Sciatic nerve (tissue), 2 donors: ENCODE results near the gene NAV3. TPM values are rescaled to one million over a fixed set of nuclear protein-coding genes. Genes with fewer than 3 reads are reported as not detected.

Source experiments
- ATAC-seq: fragments of 200-7000 bp; cut with Tn5 transposase; one replicate; pipeline ENCODE4 v1.9.1; 2020; ENCODE audit warnings: mild to moderate bottlenecking, moderate library complexity
- DNase-seq: peaks from one replicate; pipeline ENCODE4 v3.0.0-alpha.2; 2020; ENCODE audit warnings: low spot score
- intact Hi-C: fragments of 100-400 bp; cut with DNase I; formaldehyde crosslinking; loops from one replicate; pipeline ENCODE4 v1.14.2; 2022
- total RNA-seq: library from RNA; stranded (reverse); fragmentation: NEBNext Ultra II Directional; extraction: Animal tissue kit (Norgen Biotek cat#: 25700); gene quantifications from one replicate; pipeline ENCODE4 v1.2.1, GENCODE V29; 2021
- donor health status: DM: no; HTN: no; CAD: no.
- donor health status: DM: no; HTN: no; CAD: no.

Gene NAV3
- total RNA-seq, 1 donor from 2014 or later = 50.9 TPM

DNA sequence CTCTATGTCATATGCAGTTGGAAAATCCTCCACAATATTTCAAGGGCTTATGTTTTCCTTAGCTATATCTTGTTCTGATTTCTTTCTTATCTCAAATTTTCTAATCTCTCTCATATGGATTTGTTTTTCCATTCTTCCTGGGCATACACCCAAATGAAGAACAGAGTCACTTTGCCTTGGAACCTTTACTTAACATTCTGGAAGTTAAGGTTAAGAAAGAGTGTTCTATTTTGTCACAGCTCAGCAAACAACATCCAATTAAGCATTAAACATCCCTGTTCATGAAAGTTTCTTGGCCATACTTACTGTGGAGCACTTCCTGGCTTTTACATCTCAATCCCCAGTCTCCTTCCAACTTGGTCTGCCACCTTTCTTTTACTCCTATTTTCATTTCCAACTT, 5.3 kb downstream of the NAV3 start:
- DNase-seq = no peak
- no peak for ATAC-seq
- intact Hi-C loops = no loop called here

DNA sequence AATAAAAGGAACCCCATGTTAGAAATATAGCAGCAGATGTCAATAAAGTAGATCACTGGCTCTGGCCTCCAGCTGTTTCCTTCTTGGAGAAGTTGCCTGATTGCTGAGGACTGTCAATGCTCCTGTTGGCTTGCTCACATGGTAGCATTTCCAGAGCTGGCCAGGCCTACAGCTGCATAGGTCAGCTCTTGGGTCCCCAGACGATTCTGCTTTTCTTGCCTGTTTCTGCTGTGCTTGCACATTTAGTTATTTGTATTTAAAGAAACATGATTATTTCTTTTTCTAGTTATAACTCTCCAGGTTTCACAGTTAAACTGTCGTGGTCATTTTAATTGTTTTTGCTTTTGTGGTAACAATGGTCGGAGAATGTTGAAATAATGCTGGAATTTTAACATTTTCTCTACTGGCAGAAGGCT, 7.2 kb downstream of the NAV3 start:
- intact Hi-C loops = no loop called here
- no peak for DNase-seq
- ATAC-seq = peak; percentile 82

DNA sequence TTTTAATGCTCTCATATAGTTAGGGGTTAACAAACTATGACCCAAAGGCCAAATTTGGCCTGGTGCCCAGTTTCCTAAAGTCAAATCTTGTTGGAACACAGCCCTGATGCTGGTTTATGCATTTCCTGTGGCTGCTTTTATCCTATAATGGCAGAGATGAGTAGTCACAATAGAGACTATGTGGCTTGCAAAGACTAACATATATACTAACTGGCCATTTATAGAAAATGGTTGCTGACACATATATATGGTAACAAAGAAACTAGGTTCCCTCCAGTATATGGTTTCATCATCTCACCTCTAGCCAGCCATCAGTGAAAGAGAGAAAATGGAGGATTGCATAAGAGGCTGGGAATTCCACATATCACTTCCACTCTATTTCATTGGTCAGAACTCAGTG, 10.8 kb downstream of the NAV3 start:
- intact Hi-C loops = no loop called here
- DNase-seq = no peak

DNA sequence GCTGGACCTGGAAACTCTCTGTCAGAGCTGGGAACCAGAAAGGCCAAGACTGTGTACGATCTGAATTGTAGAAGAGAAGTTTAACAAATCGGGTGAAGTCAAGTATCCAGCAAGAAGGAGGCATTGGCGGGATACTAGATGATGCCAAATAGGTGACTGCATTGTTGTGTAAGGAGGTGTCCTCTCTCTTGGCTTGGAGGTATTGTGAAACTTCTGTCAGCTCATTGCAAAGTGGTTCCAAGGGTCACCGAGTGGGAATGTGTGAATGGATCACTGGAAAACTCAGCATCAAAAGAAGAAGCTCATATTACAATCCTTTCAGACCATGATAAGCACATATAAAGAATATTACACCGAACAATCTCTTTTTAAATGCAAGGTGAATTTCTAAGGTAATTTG, 11.7 kb downstream of the NAV3 start:
- no peak for ATAC-seq
- DNase-seq = no peak
- intact Hi-C loops = no loop called here

More for the DNA sequence above, 10.8 kb downstream of the NAV3 start:
- ATAC-seq = no peak

DNA sequence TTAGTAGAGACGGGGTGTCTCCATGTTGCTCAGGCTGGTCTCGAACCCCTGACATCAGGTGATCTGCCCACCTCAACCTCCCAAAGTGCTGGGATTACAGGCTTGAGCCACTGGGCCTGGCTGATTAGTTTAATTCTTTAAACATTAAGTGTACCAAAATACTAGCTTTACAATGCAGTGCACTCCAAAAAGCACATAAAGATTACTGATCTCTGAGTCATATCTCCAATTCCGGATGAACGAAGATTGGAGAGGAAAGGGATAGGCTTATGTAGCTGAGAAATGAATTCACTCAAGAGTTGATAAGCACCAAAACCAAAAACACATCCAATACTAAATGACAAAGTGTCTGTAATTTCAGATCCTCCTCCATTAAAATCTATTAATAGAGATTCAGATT, 15.1 kb downstream of the NAV3 start:
- DNase-seq (no peak), ATAC-seq (no peak)
- intact Hi-C loops = no loop called here

DNA sequence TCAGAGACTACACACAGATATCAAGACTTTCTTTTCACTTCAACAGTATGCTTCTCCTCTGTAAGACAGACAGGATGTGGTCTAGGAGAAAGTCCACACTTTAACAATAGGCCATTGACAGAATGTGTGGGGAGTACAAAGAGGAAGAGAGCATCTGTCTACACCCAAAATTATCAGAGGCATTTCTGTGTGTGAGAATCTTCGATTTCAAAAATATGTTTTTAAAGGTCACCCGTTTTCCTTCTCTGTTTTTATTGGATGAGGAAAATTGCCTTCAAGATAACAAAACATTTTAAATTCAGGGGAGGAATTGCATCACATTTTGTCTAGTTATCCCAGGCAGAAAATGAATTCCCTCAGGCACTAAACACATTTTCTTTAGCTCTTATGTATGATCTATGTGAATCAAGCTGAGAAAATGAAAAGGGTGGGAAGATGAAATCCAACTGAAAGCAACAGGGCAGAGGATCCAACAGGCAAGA, 16.4 kb downstream of the NAV3 start:
- intact Hi-C loops = no loop called here
- DNase-seq (no peak), ATAC-seq (peak; percentile 56)

DNA sequence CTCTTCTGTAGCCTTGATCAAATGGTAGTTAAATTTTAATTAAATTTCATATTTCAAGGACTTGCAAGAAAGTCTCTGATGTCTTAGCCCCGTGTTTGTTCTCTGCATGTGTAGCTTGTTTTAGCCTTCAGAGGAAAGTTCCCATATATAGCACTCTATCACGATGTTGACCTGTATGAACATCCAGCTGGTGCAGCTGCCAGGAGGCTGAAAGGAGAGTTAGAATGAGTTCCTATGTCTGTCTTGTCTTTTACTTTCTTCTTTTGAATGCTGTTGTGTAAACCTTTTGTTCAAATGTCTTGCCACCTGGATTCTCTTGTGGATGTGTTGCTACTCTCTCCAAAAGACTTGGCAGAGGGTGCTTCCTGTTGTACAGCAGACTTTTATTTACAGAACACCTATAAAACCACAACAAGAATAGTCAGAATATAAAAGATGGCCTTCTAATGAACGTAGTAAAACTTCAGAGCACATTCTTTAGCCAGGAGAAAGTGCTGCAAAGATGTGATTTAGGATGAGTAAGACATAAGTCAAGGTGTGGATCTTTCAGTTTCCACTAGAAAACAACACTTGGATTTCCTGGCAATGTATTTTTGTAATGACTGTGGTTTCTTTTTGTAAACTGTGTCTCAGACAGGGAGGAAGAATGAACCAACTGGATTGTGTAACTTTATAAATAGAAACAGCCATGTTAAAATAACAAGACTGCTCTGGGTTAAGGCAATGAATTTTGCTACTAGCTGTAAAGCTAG, 17.2 kb downstream of the NAV3 start:
- DNase-seq = no peak
- ATAC-seq = peak; percentile 91
- intact Hi-C loops = no loop called here

DNA sequence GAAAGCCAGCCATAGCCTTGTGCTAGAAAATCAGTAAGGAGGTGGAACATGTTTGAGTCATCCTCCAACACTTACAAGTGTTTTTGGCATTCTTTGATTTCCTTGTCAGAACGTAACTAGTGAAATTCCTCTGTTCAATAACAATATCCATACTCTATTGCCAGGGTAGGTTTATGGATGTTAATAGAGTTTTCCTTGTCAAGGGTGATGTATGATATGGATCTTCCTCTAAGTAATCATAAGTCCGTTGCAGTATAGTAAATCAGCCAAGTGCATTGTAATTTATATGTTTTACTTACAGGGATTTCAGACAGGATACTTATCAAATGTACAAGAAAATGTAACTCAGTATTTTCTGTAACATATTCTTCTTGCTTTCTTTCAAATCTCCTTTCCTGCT, 19.4 kb downstream of the NAV3 start:
- ATAC-seq (no peak), DNase-seq (no peak)
- intact Hi-C loops = no loop called here

DNA sequence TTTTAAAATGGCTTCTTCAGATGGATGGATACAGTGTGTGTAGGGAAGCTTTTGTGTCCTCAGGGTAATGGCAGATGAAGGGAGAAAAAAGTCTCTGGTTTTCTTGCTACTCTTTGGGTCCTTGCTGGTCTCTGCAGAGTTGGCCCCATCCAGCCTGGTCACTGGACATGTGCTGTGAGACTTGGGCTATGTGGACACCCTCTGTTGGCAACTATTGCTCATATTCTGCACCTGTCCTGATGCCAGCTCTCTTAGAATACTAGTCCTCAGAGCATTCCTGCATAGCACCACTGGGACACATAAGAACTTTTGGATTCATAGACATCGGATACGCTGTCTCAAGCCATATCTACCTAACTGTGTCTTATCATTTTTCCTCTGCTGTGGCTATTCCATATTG, 20.0 kb downstream of the NAV3 start:
- intact Hi-C loops = no loop called here
- DNase-seq (no peak), ATAC-seq (no peak)

DNA sequence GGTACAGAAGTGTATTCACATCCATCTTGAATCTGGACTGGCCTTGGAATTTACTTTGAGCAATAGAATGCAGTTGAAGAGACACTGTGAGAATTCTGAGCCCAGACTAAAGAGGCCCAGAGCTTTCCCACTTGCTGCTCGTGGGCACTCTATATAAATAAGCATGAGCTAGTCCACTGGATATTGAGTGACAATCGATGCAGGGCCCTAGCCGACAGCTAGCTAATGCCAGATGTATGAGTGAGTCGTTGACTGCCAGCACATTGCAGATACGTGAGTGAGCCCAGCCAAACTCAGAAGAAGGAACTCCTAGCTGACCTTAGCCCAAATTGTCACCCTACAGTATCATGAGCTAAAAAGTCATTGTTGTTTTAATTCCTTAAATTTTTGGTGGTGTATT, 24.9 kb downstream of the NAV3 start:
- intact Hi-C loops = no loop called here
- ATAC-seq = no peak
- DNase-seq = no peak

DNA sequence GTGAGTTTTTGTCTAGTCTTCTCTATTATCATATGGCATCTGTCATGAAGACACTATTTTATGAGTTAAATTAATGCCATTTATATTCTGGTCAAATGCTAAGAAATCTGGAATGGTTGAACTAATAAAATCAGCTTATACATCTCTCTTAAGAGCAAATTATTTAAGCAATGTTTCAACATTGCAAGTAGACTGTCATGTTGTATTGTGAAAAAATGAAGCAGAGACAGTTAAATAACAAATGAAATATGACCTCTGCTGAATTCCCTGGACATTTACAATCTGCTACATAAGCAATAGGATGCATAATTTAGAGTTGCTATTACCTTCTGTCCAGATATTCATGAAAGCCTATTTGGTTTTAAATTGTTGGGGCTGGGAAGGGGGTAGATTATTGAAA, 30.6 kb downstream of the NAV3 start:
- ATAC-seq (no peak), DNase-seq (no peak)
- intact Hi-C loops = no loop called here

DNA sequence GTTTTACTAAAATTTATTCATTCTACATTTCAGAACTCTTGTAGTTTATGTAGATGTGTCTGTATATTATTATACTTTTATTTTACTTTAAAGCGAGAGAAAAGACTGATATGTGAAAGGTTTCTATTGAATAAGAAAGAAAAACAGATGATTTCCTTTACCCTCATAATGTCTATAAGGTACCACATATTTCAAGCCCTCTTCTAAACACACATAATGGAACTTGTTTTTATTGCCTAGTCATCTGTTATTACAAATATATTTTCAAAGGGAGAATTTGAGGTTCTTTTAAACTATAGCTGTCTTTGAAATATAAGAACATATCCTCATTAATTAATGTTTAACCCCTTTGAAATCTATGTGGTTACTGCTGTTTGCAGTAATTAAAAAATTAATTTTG, 34.5 kb downstream of the NAV3 start:
- intact Hi-C loops = no loop called here
- ATAC-seq = no peak
- DNase-seq = no peak

DNA sequence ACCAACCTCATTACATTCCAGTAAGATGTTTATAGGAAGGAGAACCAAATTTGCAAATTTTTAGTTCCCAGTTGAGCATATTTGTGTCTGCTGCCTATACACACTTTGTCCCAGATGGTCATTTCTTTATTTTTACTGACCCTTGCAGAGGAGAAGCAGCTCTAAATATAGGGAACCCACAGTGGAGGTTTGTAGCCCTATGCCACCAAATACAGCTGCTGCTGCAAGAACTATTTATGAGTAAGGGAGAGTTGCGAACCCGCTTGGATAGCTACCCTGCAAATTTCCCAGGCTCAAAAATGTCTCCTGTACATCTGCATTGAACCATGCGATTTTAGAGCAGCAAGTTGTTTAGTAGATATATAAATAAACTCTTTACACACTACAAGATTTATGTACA, 48.2 kb downstream of the NAV3 start:
- intact Hi-C loops = no loop called here
- no peak for ATAC-seq
- DNase-seq = no peak

DNA sequence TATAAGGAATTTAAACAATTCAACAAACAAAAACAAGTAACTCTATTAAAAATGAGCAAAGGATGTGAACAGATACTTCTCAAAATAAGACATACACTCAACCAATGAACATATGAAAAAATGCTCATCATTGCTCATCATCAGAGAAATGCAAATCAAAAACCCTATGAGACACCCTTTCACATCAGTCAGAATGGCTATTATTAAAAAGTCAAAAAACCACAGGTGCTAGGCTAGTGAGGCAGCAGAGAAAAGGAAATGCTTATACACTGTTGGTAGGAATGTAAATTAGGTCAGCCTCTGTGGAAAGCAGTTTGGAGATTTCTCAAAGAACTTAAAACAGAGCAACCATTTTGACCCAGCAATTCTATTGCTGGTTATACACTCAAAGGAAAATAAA, 52.0 kb downstream of the NAV3 start:
- ATAC-seq = no peak

DNA sequence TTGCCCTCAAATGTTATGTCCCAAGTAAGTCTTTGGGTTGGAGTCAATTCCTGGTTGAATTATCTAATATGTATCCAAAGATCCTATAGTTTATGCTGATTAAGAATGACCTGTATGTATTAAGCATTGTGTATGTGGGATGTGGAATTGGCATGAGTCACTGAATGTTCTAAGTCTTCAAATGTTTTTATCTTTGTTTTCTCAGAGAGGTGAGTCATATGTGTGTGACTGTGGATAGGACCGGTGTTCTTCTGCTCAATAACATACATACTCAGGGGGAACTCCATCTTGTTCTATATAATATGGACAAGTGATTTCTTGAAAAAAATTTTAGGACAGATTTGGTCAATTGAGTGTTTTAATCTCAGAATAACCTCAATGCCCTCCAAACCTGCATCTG, 57.9 kb downstream of the NAV3 start:
- ATAC-seq (no peak), DNase-seq (no peak)
- intact Hi-C loops = no loop called here

More for the DNA sequence above, 52.0 kb downstream of the NAV3 start:
- intact Hi-C loops = no loop called here
- DNase-seq = no peak

DNA sequence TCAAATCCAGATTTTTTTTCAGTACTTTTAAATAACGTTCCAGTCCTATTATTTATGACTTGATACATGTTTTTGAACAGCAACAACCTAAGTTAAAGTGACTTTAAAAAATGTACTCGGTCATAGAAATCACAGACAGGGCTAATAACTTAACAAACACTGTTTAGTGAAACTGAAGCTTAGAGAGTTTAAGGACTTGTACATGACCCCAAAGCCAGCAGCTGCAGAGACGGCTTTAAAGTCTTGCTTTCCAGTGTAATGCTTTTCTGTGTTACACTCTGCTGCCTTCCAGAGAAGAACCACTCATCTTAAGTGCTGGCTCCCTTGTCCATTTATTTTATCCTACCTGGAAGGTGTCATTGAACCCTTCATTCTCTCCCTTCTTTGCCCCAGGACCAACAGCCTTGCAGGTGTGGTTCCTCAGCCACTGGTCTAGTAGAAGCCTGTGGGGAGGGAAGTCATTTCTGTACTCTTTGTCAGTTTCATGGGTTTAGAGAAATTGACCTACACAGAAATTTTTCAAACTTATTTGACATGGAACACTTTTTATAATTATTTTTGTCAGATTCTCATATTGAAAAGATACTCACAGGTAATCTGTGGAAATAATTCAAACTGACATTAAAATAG, 60.9 kb downstream of the NAV3 start:
- no peak for DNase-seq
- intact Hi-C loops = no loop called here
- no peak for ATAC-seq

DNA sequence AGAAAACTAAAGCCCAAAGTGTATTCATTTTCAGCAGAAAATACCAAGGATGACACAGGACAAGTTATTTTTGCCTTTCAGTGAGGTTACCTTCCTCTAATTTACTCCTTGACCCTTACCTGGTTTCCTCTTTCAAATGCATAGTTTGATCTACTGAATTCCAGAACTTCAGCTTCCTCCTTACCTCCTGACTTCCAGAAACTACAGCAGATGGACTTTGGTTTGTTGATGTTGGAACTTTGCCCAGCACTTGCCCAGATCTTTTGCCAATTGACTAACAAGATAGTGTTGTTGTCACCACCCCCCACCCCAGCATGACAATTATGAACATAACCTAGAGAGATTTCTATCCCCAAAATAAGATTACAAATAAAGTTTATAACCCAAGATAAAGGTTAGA, 63.2 kb downstream of the NAV3 start:
- intact Hi-C loops = no loop called here
- no peak for ATAC-seq
- no peak for DNase-seq

DNA sequence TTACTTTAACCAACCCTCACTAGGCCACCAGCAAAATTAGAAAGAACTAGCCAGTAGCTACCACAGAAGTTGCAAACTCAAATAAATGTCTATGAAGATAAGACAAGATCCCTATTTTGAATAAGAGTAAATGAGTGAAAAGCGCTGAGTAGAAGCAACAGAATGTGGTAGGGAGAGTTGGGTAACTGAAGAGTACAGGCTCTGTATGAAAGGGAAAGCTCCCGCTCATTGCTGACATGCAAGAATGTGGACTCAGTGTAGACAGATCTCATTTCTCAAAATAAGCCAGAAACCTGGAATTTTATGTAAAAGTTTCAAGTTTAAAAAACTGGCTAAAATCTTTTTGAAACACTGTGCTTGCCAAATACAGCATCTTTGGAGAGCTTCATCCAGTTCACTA, 63.9 kb downstream of the NAV3 start:
- intact Hi-C loops = no loop called here
- no peak for ATAC-seq
- no peak for DNase-seq

DNA sequence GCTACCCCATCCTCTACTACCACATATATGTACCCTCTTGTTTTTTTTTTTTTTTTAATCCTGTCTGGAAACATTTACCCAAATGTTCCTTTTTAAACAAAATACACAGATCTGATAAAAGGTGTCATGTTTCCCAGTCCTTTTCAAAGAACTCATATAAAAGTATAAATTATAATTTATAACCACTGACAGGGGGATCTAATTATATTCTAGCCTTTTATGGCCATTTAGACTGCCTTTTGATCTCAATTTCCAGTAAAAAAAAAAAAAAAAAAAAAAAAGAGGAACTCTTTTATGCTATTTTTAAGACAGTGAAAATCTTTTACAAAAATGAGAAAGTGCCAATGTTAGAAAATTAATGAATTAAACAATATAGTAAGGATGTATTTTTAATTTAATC, 65.0 kb downstream of the NAV3 start:
- intact Hi-C loops = no loop called here
- DNase-seq (no peak), ATAC-seq (no peak)

DNA sequence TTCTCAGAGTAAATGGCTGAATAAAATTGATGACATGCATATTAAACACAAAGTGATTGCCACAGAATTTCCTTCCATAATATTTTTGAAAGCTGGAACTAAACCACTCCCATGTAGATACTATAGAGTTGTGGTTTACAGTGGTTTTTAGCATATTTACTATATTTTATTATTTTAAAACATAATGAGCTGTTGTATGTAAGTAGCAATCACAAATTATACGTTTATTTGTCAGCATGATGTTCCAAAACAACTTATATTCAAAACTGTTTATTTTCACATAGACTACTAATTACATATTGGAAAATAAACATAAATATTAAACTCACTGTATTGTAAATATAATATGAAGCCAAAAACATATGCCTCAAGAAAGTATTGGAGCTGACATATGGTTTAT, 77.2 kb downstream of the NAV3 start:
- intact Hi-C loops = no loop called here
- DNase-seq (no peak), ATAC-seq (no peak)

DNA sequence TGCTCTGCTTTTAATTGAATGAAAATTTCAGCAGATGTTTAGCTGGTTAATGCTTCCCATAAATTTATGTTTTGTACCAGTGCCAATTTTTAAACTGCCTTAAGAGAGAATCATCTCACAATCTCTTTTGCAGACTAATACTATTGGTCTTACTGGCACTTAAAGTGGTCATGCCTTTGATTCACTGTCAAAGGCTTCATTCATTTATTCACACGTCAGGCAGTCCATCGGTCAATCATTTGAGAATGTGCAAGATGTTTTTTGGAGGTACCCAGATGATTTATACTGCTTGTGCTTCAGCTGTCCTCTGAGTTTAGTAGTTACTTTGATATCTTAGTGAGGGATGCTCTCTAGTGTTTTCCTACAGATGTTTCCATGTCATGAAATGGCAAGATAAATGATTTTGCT, 83.4 kb downstream of the NAV3 start:
- no peak for DNase-seq
- ATAC-seq = no peak
- intact Hi-C loops = no loop called here
